GM15510 (cell line): Measurements from ENCODE around the gene PXYLP1.

Experiments
- POLR2A ChIP-seq: IDR thresholded peaks from 3 replicates; pipeline ENCODE4 v1.6.1; 2011; ENCODE audit warnings: borderline replicate concordance; ENCODE audit not compliant: insufficient read length; ENCODE audit errors: extremely low read depth

PXYLP1 gene

GRCh38 chr3:141218162-141218835 lies 13.3 kb upstream of the PXYLP1 start:
- TF ChIP-seq POLR2A: no peak

DNA sequence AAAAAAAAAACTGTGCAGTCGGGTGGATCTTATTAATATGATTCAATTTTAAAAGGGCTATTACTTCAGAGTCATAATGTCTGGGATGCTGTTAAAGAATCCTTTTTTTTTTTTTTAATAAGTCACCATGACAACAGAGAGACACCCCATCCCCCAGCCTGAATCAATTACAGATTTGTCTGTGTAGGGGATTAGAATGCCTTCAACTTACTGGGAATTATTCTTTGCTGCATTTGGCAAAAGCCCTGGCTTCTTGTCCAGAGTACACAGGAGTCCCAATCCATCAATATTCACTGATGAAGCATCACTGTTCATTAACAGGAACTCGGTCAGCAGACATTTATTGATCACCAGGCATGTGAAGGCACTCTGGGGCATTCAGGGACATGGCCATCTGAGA lies 12.7 kb upstream of the PXYLP1 start:
- TF ChIP-seq POLR2A: no peak

GRCh38 chr3:141223673-141224166 lies 7.9 kb upstream of the PXYLP1 start:
- no peak for TF ChIP-seq POLR2A

GRCh38 chr3:141225939-141226338 lies 5.7 kb upstream of the PXYLP1 start:
- TF ChIP-seq POLR2A: no peak

DNA sequence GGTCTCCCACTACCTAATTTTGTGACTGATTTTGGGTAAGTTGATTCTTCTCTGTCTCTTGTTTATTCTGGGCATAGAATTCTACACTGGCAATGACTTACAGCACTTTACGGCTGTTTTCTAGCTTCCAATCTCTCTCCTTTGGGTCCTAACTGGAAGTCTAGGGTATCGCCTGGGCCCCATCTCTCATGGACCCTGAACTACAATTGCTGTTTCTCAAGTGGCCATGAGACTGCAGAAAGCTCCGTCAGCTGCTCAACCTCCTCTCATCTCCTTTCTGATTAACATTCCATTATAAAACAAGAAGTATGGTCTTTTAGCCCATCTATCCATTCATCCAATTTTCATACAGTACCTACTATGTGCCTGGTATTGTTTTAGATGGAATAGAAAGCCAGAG lies 4.4 kb upstream of the PXYLP1 start:
- no peak for TF ChIP-seq POLR2A

DNA sequence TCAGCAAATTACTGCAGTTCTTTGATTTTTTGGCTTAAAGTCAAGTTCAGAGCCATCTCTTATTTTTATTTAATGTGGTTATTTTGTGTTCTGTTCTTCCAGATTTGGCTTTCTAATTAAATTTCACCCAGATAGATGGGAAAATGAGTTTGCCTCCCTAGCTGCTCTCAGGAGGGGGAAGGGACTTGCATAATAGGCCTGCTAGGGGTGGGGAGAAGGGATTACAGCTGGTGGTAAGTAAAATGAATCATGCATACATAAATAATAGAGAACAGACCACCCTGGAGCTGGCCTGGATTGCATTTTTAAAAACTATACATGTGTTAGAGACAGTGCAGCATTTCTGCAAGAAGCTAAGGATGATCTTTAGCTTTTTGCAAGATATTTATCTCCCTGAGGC lies 3.9 kb upstream of the PXYLP1 start:
- no peak for TF ChIP-seq POLR2A

DNA sequence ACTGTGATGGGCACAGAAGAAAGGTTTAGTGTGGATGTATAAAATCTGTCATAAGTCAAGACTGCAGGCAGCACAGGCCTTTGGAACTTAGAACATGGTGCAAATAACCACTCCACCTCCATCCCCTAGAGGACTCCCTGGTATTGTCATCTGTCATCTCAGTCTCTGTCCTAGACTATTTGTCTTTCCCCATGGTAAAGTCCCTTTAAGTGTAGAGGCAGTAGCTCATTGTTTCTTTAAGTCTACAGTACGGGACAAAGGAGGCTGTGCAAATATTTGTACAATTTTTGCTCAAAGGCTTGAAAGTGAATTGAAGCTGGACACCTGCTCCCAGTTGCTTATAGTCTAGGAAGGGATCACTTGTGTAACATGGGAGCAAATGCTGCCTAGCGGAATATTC lies 3.2 kb upstream of the PXYLP1 start:
- no peak for TF ChIP-seq POLR2A

DNA sequence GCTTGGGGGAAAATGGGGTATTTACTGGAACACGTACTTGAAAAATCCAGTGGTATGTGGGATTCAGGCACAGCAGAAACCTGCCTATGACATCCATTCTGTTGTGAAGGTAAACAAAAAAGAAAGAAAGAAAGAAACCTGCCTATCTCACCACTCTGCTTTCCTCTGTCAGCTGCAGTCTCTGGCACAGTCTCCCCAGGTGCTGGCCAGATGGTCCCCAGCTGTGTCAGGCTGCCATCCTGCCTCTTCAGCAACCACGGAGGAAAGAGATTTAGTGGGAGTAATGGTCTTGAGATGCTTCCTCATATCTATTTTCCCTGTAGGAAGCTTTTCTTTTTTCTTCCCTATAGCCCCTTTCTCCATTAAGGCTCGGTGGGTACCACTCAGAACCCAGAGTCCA lies 2.5 kb upstream of the PXYLP1 start:
- TF ChIP-seq POLR2A: no peak

DNA sequence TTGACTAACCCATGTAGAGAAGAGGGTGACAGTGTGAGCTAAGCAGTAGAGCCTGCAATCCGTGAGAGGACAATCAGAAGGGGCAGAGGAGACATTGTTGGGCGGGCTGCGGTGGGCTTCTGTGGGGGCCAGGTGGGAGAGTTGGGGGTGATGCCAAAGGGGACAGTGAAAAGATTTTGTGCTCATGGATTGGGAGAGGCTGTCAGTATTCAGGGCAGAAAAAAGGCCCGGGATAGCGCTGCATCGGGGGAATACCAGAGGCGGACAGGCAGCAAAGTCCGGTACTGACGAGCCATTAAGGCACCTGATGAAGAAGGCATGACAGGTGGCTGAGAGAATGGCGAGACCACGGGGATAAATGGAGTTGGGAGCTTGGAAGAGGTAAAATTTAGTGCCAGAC lies 1.3 kb upstream of the PXYLP1 start:
- no peak for TF ChIP-seq POLR2A

DNA sequence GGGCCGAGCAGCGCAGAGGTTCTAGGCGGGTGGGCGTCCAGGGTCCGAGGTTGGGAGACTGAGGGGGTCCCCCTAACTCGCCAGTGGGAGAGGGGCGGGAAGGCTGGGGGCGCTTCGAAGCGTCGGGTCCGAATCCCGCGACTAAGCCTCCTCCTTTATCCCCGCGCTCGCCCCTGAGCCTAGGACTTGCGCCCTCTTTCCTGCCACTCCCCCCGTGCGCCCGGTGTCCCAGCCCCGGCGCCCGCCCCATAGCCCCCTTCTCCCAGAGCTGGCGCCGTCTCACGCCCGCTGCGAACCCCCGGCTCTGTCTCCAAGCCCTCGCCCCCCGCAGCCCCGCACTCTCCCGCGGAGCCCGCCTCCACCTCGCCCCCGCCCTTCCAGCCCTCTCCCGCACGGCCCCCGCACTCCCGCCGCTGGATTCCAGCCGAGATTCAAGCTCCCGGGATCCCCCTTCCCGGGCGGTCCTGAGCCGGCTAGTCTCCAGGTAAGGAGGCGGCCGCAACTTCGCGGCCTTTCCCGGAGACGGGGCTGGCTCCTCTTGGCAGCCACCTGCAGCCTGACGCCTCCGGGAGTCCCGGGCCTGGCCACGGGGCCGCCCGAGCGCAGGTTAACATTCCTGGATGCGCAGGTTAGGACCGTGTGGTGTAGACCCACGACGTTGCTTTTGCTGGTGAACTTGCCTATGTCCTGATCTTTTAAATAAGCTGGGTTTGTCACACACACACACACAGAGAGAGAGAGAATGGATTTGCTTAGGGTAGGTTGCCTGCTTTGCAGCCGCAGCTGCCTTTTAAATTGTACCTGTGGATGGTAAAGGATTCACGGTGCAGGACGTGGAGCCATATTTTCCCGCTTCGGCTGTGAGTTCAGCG lies 563 bp downstream of the PXYLP1 start:
- TF ChIP-seq POLR2A: no peak

DNA sequence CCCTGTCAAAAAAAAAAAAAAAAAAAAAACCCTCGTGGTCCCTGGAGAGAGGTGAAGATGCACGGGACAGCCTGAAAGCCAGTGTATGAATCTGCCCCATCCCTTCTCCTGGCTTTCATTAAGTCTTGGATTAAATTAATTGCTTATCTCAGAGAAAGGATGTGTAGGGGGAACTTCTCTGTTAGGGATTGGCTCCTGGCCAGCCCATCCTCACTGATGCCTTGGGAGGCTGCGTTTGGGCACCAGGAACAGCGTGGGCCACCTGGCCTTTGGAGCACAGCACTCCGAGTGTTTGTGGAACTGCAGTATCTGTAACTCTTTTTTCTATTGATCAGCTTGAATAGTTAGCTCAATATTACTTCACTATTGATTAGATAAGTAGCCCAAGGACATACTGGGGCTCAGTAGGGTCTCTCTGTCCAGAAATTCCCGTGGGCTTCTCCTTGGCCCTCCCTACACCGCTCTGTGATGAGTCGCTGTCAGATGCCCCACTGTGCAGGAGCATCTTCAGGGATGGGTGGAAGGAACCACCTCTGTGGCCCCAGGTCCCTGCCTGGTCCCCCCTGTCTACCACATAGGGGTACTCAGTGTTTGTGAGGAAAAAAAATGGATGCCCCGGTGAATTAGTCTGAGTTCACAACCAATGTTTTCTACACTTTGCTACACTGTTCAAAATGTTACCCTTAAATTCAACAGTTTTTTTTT lies 2.0 kb downstream of the PXYLP1 start:
- TF ChIP-seq POLR2A: no peak

- no peak for TF ChIP-seq POLR2A
Measured at GRCh38 chr3:141234283-141234682, 2.7 kb downstream of the PXYLP1 start.

DNA sequence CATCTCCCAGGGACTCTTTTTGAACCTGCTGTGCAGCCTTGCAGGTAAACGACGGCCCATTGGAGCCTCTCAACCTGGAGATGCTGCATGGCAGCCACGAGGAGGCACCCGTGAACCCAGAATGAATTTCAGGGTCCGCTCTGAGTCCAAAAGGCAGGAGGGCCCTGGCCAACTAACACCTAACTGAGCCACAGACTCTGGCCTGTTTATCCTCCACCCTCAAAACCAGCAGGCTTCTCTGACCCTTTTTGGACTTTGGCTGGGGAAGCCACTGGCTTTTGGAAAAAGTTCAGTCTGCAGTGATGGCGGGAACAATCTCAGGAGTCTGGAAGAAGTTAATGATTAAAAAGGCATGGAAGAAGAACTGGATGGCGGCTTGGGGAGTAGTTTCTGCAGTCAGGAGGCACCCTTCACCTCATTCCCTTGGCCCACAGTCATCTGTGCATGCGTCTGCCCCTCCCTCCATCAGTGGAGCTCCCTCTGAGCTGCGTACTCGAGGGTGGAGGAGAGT lies 4.1 kb downstream of the PXYLP1 start:
- no peak for TF ChIP-seq POLR2A

GRCh38 chr3:141236361-141236760 lies 4.7 kb downstream of the PXYLP1 start:
- no peak for TF ChIP-seq POLR2A
